Endothelial cell of umbilical vein (primary cell): ENCODE measurements around the gene OR5M3. TPM values are rescaled to one million over a fixed set of nuclear protein-coding genes. Genes with fewer than 3 reads are reported as not detected.

Experiments
- BruUV-seq: library from RNA; stranded (reverse); fragments of 400-500 nt; replicated peaks from 2 replicates; lab custom pipeline; 2021; lab: Mats Ljungman, UMichigan
- CTCF ChIA-PET: fragments of 300-600, 350-600 bp; sonication (Branson Sonifier 250); formaldehyde crosslinking; loops from one replicate; lab custom pipeline; 2021; ENCODE audit warnings: antibody characterized with exemption, inconsistent platforms; lab: Charles Lee
- POLR2A ChIA-PET: fragments of 300-600, 350-600 bp; sonication (Branson Sonifier 250); formaldehyde crosslinking; loops from one replicate; lab custom pipeline; 2021; ENCODE audit warnings: antibody characterized with exemption, inconsistent platforms; lab: Charles Lee
- DNase-seq: peaks from one replicate; pipeline ENCODE4 v3.0.0-alpha.2; 2011; ENCODE audit warnings: low read depth, low spot score
- FAIRE-seq: peaks from 2 replicates; lab custom pipeline; 2011; peaks lifted over from hg19 to GRCh38; lab: Jason Lieb, UNC
- H2AFZ ChIP-seq: 2 replicates; pipeline ENCODE4 v1.6.0; 2012; ENCODE audit warnings: low read depth, low read length, control low read depth, inconsistent platforms
- H3K27ac ChIP-seq: 2 replicates; pipeline ENCODE4 v1.5.1; 2011; ENCODE audit warnings: low read depth, mild to moderate bottlenecking, control low read depth, low read length, moderate library complexity; ENCODE audit not compliant: insufficient read depth
- H3K27me3 ChIP-seq, 2 experiments: 2 replicates each; pipeline versions ENCODE4 v1.6.0 to v1.6.1; 2011; ENCODE audit warnings: low read length in 2 of 2, mixed read lengths in 1 of 2; ENCODE audit not compliant: control insufficient read depth in 2 of 2, insufficient read depth in 2 of 2
- H3K36me3 ChIP-seq, 2 experiments: 2 replicates in 1 of 2; 3 replicates in 1 of 2; pipeline ENCODE4 v1.5.1; 2011; ENCODE audit warnings: low read length in 2 of 2, mild to moderate bottlenecking in 1 of 2, moderate library complexity in 1 of 2; ENCODE audit not compliant: control insufficient read depth in 2 of 2, insufficient read depth in 2 of 2; ENCODE audit errors: extremely low read depth in 1 of 2
- H3K4me1 ChIP-seq: 3 replicates; pipeline ENCODE4 v1.5.1; 2011; ENCODE audit warnings: mild to moderate bottlenecking, low read length; ENCODE audit not compliant: control insufficient read depth, insufficient read depth; ENCODE audit errors: extremely low read depth
- H3K4me2 ChIP-seq: 2 replicates; pipeline ENCODE4 v1.6.1; 2011; ENCODE audit warnings: low read length, control low read depth, mixed read lengths; ENCODE audit not compliant: insufficient read depth
- H3K4me3 ChIP-seq, 3 experiments: fragments of 200-600 bp in 1 of 3; sonication (generic), shearing (Covaris generic) in 1 of 3; replicated peaks in 1 of 3; 2 replicates each; pipeline ENCODE4 v1.5.1; 2011 to 2016; ENCODE audit warnings: control low read depth in 3 of 3, low read length in 3 of 3, mild to moderate bottlenecking in 2 of 3, inconsistent platforms in 1 of 3, low read depth in 1 of 3, moderate library complexity in 1 of 3; ENCODE audit not compliant: insufficient read depth in 1 of 3
- H3K79me2 ChIP-seq: 2 replicates; pipeline ENCODE4 v1.6.0; 2012; ENCODE audit warnings: low read length, inconsistent platforms; ENCODE audit not compliant: control insufficient read depth, insufficient read depth
- H3K9ac ChIP-seq: replicated peaks from 2 replicates; pipeline ENCODE3; 2011; ENCODE audit warnings: low read length, control low read depth; ENCODE audit not compliant: insufficient read depth; ENCODE audit errors: extremely low read depth
- H3K9me1 ChIP-seq: replicated peaks from 3 replicates; pipeline ENCODE4 v1.6.0; 2011; ENCODE audit warnings: mild to moderate bottlenecking, low read length; ENCODE audit not compliant: control insufficient read depth, insufficient read depth; ENCODE audit errors: extremely low read depth
- H3K9me3 ChIP-seq: replicated peaks from 2 replicates; pipeline ENCODE4 v1.5.1; 2012; ENCODE audit warnings: low read length, inconsistent platforms; ENCODE audit not compliant: control insufficient read depth, insufficient read depth
- H4K20me1 ChIP-seq: replicated peaks from 2 replicates; pipeline ENCODE3; 2011; ENCODE audit warnings: mild to moderate bottlenecking, low read length; ENCODE audit not compliant: control insufficient read depth, insufficient read depth; ENCODE audit errors: extremely low read depth
- EZH2 ChIP-seq: IDR thresholded peaks from 2 replicates; pipeline ENCODE4 v1.6.1; 2012; ENCODE audit warnings: borderline replicate concordance, low read depth, mild to moderate bottlenecking, moderate library complexity, low read length, inconsistent platforms; ENCODE audit not compliant: severe bottlenecking
- FOS ChIP-seq: IDR thresholded peaks from 2 replicates; pipeline ENCODE4 v1.6.1; 2011; ENCODE audit warnings: mild to moderate bottlenecking, low read length, moderate library complexity, borderline replicate concordance; ENCODE audit not compliant: insufficient read depth
- GATA2 ChIP-seq: IDR thresholded peaks from 2 replicates; pipeline ENCODE4 v1.7.0; 2011; ENCODE audit warnings: low read depth, mild to moderate bottlenecking, moderate library complexity, mixed read lengths, low read length; ENCODE audit not compliant: insufficient read length, insufficient read depth
- JUN ChIP-seq: IDR thresholded peaks from 2 replicates; pipeline ENCODE4 v1.6.1; 2011; ENCODE audit warnings: borderline replicate concordance, low read depth; ENCODE audit not compliant: insufficient read length, insufficient read depth
- MAX ChIP-seq: IDR thresholded peaks from 2 replicates; pipeline ENCODE4 v1.6.1; 2011; ENCODE audit not compliant: insufficient read depth, insufficient read length
- MYC ChIP-seq: IDR thresholded peaks from one replicate; pipeline ENCODE4 v1.6.1; 2011; ENCODE audit warnings: mild to moderate bottlenecking, low read depth, low read length
- POLR2A ChIP-seq: IDR thresholded peaks from 2 replicates; pipeline ENCODE4 v1.6.1; 2012; ENCODE audit warnings: low read depth, mild to moderate bottlenecking, control low read depth, low read length
- POLR2AphosphoS5 ChIP-seq: IDR thresholded peaks from 2 replicates; pipeline ENCODE4 v1.6.1; 2012; ENCODE audit warnings: low read depth, mild to moderate bottlenecking, control low read depth, low read length, moderate library complexity; ENCODE audit not compliant: insufficient read depth
- dilution Hi-C: fragments of 300-500 bp; cut with MboI; formaldehyde crosslinking; loops from one replicate; pipeline ENCODE4 v1.15.0; 2019; ENCODE audit warnings: low sequenced_read_pairs; ENCODE audit not compliant: extremely low pct_ligation_motif_present
- intact Hi-C: fragments of 100-400 bp; cut with micrococcal nuclease; formaldehyde crosslinking; loops from one replicate; pipeline ENCODE4 v1.10.0; 2022
- polyA plus RNA-seq, 4 experiments: library from polyadenylated mRNA; depleted of rRNA in 3 of 4; stranded (reverse) in 3 of 4; unstranded in 1 of 4; fragments of >200 nt; gene quantifications; 2 replicates each; pipeline versions ENCODE4 v1.2.1 to v1.2.3, GENCODE V29; 2011 to 2012; ENCODE audit warnings: missing spikeins in 1 of 4
- total RNA-seq: library from RNA; stranded (reverse); gene quantifications from 2 replicates; pipeline ENCODE4 v1.2.3, GENCODE V29; 2021
- TF ChIP-seq, protein P1 (sequence below), 2 donors: IDR thresholded peaks; 1 replicate in 1 of 2; 2 replicates in 1 of 2; pipeline ENCODE4 v1.5.1; 2011; ENCODE audit warnings: low read length in 2 of 2, mild to moderate bottlenecking in 2 of 2, moderate library complexity in 2 of 2, control low read depth in 1 of 2, inconsistent platforms in 1 of 2, low read depth in 1 of 2; ENCODE audit not compliant: insufficient read depth in 1 of 2; ENCODE audit errors: extremely low read depth in 1 of 2

The OR5M3 gene
- total and polyA plus RNA-seq, 2 donors (not counting 3 experiments of a cell fraction or from before 2014, with no cell fraction given), result not detected

GRCh38 chr11:56486801-56487200 lies 13.6 kb upstream of the OR5M3 start:
- no peak for DNase-seq
- no TSS peak for BruUV-seq
- no peak for TF ChIP-seq MYC
- no peak for TF ChIP-seq POLR2A
- no peak for TF ChIP-seq GATA2
- no peak for TF ChIP-seq EZH2
- TF ChIP-seq MAX, result no peak
- TF ChIP-seq FOS, result no peak
- no peak for TF ChIP-seq POLR2AphosphoS5
- TF ChIP-seq, protein P1, sequence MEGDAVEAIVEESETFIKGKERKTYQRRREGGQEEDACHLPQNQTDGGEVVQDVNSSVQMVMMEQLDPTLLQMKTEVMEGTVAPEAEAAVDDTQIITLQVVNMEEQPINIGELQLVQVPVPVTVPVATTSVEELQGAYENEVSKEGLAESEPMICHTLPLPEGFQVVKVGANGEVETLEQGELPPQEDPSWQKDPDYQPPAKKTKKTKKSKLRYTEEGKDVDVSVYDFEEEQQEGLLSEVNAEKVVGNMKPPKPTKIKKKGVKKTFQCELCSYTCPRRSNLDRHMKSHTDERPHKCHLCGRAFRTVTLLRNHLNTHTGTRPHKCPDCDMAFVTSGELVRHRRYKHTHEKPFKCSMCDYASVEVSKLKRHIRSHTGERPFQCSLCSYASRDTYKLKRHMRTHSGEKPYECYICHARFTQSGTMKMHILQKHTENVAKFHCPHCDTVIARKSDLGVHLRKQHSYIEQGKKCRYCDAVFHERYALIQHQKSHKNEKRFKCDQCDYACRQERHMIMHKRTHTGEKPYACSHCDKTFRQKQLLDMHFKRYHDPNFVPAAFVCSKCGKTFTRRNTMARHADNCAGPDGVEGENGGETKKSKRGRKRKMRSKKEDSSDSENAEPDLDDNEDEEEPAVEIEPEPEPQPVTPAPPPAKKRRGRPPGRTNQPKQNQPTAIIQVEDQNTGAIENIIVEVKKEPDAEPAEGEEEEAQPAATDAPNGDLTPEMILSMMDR (IDR thresholded peaks at IDR 0.05; ENCODE audit: extremely low read depth in 1 of 2, insufficient read depth in 1 of 2, low read depth in 1 of 2, low read length in 2 of 2), result no peak
- TF ChIP-seq JUN, result no peak
- no peak overlapping the region for H3K9ac ChIP-seq
- H3K27me3 ChIP-seq, result no peaks in the 10 kb centered on the region
- intact Hi-C loops, result no loop called here
- no peaks in the 10 kb centered on the region for H3K9me1 ChIP-seq
- ChIA-PET POLR2A (no interaction called here), CTCF (no interaction called here)
- no peak overlapping the region for H2AFZ ChIP-seq
- H3K27ac ChIP-seq, result no peak overlapping the region
- no peaks in the 10 kb centered on the region for H3K4me1 ChIP-seq
- H4K20me1 ChIP-seq, result no peaks in the 10 kb centered on the region
- H3K4me3 ChIP-seq, result no peak overlapping the region
- H3K36me3 ChIP-seq, result no peaks in the 10 kb centered on the region
- no peak for FAIRE-seq
- H3K4me2 ChIP-seq, result no peak overlapping the region
- H3K79me2 ChIP-seq, result no peaks in the 10 kb centered on the region
- H3K9me3 ChIP-seq, result no peaks in the 10 kb centered on the region
- dilution Hi-C loops, result no loop called here
